ENCODE data around the gene TOR3A.
"Not testable (repeated sequence)": the region's sequence is repeated elsewhere in the genome, so short reads cannot be mapped to it uniquely, and the experiment has no call there.

Gene TOR3A

DNA sequence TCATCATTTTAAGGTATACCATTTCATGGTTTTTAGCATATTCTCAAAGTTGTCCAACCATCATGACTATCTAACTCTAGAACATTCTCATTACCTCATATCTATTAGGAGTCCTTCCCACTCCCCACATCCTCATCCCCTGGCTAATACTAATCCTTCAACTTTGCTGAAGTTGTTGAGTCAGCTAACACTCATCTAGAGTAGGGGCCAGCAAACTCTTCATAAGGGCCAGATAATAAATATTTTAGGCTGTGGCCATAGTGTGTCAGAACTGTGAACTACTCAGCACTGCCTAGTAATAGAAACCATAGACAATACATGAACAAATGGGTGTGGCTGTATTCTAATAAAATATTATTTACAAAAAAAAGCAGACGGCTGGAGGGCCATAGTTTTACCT is 43.0 kb downstream of the TOR3A start:
- Histone ChIP-seq H3K4me1 (ENCODE audit: control insufficient read depth, insufficient read depth, low read length) (peaks cover 13% of the 10 kb centered on the region), H3K9me3 (ENCODE audit: control insufficient read depth, low read length) (no peaks in the 10 kb centered on the region), H3K27me3 (ENCODE audit: control insufficient read depth, insufficient read depth, low read length) (no peaks in the 10 kb centered on the region), H3K4me3 (ENCODE audit: low read length) (no peak overlapping the region), H3K36me3 (ENCODE audit: control insufficient read depth, insufficient read depth, low read length) (no peaks in the 10 kb centered on the region), H3K9ac (ENCODE audit: low read length) (no peak overlapping the region)

DNA sequence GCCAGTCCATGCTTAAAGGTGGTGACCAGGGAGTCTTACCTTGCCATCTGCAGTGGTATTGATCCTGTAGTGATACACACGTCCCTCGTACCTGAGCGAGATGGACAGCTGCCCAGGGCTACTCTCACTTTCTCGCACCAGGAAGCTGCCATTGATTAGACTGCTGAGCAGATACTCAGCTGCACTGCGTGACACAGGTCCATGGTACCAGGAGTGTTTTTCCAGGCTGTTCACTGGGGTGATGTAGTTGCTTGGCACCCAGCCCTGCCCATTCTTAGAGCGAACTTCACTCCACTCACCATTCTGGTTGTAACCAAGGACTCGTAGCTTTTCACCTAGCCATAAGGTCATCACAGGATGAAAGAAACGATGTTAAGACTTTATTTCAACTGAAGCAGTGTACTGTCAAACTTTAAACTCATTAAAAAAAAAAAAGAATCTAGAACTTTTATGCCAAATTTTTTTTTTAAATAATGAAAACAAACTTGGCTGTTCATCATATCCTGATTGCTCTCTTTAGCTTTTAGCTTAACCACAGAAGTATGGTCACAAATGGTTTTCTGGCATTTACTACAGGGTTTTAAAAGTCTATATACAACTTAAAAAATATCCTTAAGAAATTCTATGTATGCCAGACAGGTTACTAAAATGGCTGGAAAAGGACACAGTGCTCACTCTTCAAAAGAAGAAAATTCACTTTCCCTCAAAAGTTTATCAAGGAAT is 44.6 kb downstream of the TOR3A start:
- H3K36me3 ChIP-seq (ENCODE audit: control insufficient read depth, insufficient read depth, low read length) = no peaks in the 10 kb centered on the region
- no peaks in the 10 kb centered on the region for H3K27me3 ChIP-seq (ENCODE audit: control insufficient read depth, insufficient read depth, low read length)
- no peaks in the 10 kb centered on the region for H3K9me3 ChIP-seq (ENCODE audit: control insufficient read depth, low read length)
- peak overlapping the region; percentile 19 for H3K9ac ChIP-seq (ENCODE audit: low read length)
- H3K4me3 ChIP-seq (ENCODE audit: low read length) = no peak overlapping the region
- peaks cover 16% of the 10 kb centered on the region for H3K4me1 ChIP-seq (ENCODE audit: control insufficient read depth, insufficient read depth, low read length)

DNA sequence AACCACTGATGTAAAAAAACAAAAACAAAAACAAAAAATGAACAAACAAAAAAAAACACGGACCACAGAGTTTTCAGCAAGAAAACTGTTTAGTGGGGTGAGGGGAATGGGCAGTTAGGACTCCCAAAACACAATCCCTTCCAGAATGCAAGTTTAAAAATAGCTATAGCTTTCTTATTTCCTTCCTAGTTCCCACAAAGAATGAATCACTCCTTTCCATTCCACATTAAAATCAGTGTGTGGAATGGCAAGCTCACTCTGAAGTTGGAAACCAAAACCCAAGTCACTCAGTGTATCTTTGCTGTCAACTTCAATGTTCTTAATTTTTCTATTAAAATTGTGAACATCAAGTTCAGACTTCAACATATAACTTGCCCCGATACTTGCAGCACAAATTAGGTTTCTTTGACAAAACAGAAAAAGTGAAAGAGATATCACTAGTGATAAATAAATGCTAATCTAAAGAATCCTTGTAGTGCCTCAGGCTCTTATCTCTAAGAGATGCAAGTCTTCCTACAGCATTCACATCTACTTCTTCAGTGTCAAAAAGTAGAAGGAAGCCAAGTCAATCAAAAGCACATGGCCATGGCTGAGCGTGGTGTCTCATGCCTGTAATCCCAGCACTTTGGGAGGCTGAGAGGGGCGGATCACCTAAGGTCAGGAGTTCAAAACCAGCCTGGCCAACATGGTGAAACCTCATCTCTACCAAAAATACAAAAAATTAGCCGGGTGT is 45.5 kb downstream of the TOR3A start:
- no peak overlapping the region for H3K4me3 ChIP-seq (ENCODE audit: low read length)
- no peaks in the 10 kb centered on the region for H3K27me3 ChIP-seq (ENCODE audit: control insufficient read depth, insufficient read depth, low read length)
- no peaks in the 10 kb centered on the region for H3K36me3 ChIP-seq (ENCODE audit: control insufficient read depth, insufficient read depth, low read length)
- no peaks in the 10 kb centered on the region for H3K9me3 ChIP-seq (ENCODE audit: control insufficient read depth, low read length)
- peaks cover 16% of the 10 kb centered on the region for H3K4me1 ChIP-seq (ENCODE audit: control insufficient read depth, insufficient read depth, low read length)
- H3K9ac ChIP-seq (ENCODE audit: low read length) = no peak overlapping the region

- no peak overlapping the region for H3K9ac ChIP-seq (ENCODE audit: low read length)
These were observed 46.6 kb downstream of the TOR3A start for GRCh38 chr1:179128520-179128919.

DNA sequence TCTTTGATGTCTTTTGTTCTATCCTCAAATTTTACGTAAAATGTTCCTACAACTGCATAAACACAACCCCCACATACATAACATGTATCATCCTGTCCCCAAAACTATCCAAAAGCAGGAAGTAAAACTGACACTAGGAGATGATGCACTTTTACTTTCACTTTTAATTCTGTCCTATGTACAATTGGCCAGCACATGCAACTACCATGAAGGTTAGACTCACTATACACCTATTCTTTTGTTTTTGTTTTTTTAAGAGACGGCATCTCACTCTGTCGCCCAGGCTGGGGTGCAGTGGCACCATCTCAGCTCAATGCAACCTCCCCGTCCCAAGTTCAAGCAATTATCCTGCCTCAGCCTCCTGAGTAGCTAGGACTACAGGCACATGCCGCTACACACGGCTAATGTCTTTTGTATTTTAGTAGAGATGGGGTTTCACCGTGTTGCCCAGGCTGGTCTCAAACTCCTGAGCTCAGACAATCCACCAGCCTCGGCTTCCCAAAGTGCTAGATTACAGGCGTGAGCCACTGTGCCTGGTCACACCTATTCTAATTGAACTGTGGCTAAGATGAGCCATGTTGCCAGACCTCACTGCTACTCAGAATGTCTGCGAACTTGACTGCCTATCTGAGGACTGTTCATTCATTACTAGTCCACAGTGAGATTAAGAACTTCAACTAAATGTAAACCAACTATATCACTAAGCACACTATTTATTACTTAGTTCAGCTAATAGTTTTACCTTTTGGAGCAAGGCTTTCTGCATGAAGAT is 48.0 kb downstream of the TOR3A start:
- H3K9ac ChIP-seq (ENCODE audit: low read length) = no peak overlapping the region
- no peaks in the 10 kb centered on the region for H3K9me3 ChIP-seq (ENCODE audit: control insufficient read depth, low read length)

More at GRCh38 chr1:179128520-179128919, 46.6 kb downstream of the TOR3A start:
- no peaks in the 10 kb centered on the region for H3K9me3 ChIP-seq (ENCODE audit: control insufficient read depth, low read length)
- H3K4me3 ChIP-seq (ENCODE audit: low read length) = no peak overlapping the region
- H3K4me1 ChIP-seq (ENCODE audit: control insufficient read depth, insufficient read depth, low read length) = peaks cover 16% of the 10 kb centered on the region
- H3K36me3 ChIP-seq (ENCODE audit: control insufficient read depth, insufficient read depth, low read length) = no peaks in the 10 kb centered on the region
- no peaks in the 10 kb centered on the region for H3K27me3 ChIP-seq (ENCODE audit: control insufficient read depth, insufficient read depth, low read length)

GRCh38 chr1:179135168-179135567 is 53.3 kb downstream of the TOR3A start:
- not testable (repeated sequence) for H3K4me3 ChIP-seq (ENCODE audit: low read length); H3K9me3 ChIP-seq (ENCODE audit: control insufficient read depth, low read length); H3K36me3 ChIP-seq (ENCODE audit: control insufficient read depth, insufficient read depth, low read length); H3K4me1 ChIP-seq (ENCODE audit: control insufficient read depth, insufficient read depth, low read length); H3K27me3 ChIP-seq (ENCODE audit: control insufficient read depth, insufficient read depth, low read length); H3K9ac ChIP-seq (ENCODE audit: low read length)

More for the DNA sequence above, 48.0 kb downstream of the TOR3A start:
- Histone ChIP-seq H3K36me3 (ENCODE audit: control insufficient read depth, insufficient read depth, low read length) (no peaks in the 10 kb centered on the region), H3K27me3 (ENCODE audit: control insufficient read depth, insufficient read depth, low read length) (no peaks in the 10 kb centered on the region), H3K4me3 (ENCODE audit: low read length) (no peak overlapping the region), H3K4me1 (ENCODE audit: control insufficient read depth, insufficient read depth, low read length) (peaks cover 16% of the 10 kb centered on the region)

- not testable (repeated sequence) for H3K9ac ChIP-seq (ENCODE audit: low read length); H3K4me1 ChIP-seq (ENCODE audit: control insufficient read depth, insufficient read depth, low read length); H3K9me3 ChIP-seq (ENCODE audit: control insufficient read depth, low read length); H3K4me3 ChIP-seq (ENCODE audit: low read length); H3K36me3 ChIP-seq (ENCODE audit: control insufficient read depth, insufficient read depth, low read length); H3K27me3 ChIP-seq (ENCODE audit: control insufficient read depth, insufficient read depth, low read length)
These were observed 53.8 kb downstream of the TOR3A start for GRCh38 chr1:179135707-179136106.

- peaks cover 1% of the 10 kb centered on the region for H3K4me1 ChIP-seq (ENCODE audit: control insufficient read depth, insufficient read depth, low read length)
- H3K9me3 ChIP-seq (ENCODE audit: control insufficient read depth, low read length) = no peaks in the 10 kb centered on the region
- H3K27me3 ChIP-seq (ENCODE audit: control insufficient read depth, insufficient read depth, low read length) = no peaks in the 10 kb centered on the region
- no peak overlapping the region for H3K9ac ChIP-seq (ENCODE audit: low read length)
- H3K4me3 ChIP-seq (ENCODE audit: low read length) = no peak overlapping the region
- H3K36me3 ChIP-seq (ENCODE audit: control insufficient read depth, insufficient read depth, low read length) = no peaks in the 10 kb centered on the region
These were observed 55.9 kb downstream of the TOR3A start for GRCh38 chr1:179137617-179138255.

DNA sequence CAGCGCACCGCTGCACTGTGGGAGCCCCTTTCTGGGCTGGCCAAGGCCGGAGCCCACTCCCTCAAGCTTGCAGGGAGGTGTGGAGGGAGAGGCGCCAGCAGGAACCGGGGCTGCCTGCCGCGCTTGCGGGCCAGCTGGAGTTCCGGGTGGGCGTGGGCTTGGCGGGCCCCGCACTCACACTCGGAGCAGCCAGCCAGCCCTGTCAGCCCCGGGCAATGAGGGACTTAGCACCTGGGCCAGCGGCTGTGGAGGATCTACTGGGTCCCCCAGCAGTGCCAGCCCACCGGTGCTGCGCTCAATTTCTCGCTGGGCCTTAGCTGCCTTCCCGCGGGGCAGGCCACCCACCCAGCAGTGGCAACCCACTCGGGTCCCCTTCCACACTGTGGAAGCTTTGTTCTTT is 56.9 kb downstream of the TOR3A start:
- H3K4me1 ChIP-seq (ENCODE audit: control insufficient read depth, insufficient read depth, low read length); H3K4me3 ChIP-seq (ENCODE audit: low read length); H3K9ac ChIP-seq (ENCODE audit: low read length); H3K9me3 ChIP-seq (ENCODE audit: control insufficient read depth, low read length); H3K36me3 ChIP-seq (ENCODE audit: control insufficient read depth, insufficient read depth, low read length); H3K27me3 ChIP-seq (ENCODE audit: control insufficient read depth, insufficient read depth, low read length): not testable (repeated sequence)

DNA sequence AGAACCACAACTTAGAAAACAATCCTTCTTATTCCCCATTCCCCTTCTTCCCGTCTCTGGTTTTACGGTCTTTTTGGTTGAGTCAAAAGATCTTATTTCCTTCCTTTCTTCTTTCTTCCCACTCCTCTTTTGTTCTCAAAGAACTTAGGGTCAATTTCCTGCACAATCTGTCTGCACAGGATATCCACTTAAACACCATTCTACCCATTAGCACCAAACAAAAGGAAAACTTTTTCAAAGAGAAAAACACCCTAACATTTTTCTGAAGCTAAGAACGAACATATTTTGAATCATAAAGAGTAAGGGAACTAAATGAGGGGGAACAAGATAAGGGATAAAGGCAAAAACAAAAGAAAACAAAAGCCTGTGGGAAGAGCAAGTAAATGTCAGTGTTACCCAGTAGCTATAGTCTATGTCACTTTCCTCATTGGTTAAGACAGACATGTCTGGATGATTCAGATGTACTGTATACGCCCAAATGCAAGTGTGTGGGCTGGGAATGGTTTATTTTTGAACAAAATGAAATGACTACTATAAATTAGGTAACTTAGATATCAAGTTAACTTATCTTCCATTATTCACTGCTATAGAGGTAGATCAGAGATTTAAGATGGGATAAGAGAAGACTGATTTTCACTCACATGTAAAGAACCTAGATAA is 59.9 kb downstream of the TOR3A start:
- Histone ChIP-seq H3K9me3 (ENCODE audit: control insufficient read depth, low read length) (no peaks in the 10 kb centered on the region), H3K27me3 (ENCODE audit: control insufficient read depth, insufficient read depth, low read length) (no peaks in the 10 kb centered on the region), H3K9ac (ENCODE audit: low read length) (no peak overlapping the region), H3K4me1 (ENCODE audit: control insufficient read depth, insufficient read depth, low read length) (peaks cover 4% of the 10 kb centered on the region), H3K36me3 (ENCODE audit: control insufficient read depth, insufficient read depth, low read length) (no peaks in the 10 kb centered on the region), H3K4me3 (ENCODE audit: low read length) (no peak overlapping the region)

DNA sequence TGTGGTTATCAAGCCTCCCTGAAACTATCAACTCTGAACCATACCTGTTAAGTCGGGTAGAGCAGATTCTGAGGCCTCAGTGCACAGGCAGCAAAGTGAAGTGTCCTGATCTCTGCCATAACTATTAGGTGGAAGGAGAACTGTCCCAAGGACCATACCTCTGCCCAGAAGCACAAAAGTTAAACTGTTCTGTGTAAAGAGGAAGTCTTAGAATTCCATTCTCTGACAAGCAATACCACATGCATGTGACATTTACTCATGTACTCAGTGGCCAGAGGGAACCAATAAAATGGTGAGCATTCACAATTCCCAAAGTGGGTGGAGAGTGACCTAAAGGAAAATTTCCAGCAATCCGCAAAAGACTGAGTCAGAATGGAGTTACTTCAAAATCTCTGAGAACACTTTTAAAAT is 61.0 kb downstream of the TOR3A start:
- Histone ChIP-seq H3K4me3 (ENCODE audit: low read length) (no peak overlapping the region), H3K9ac (ENCODE audit: low read length) (no peak overlapping the region), H3K4me1 (ENCODE audit: control insufficient read depth, insufficient read depth, low read length) (peaks cover 4% of the 10 kb centered on the region)

More for the DNA sequence above, 61.0 kb downstream of the TOR3A start:
- no peaks in the 10 kb centered on the region for H3K27me3 ChIP-seq (ENCODE audit: control insufficient read depth, insufficient read depth, low read length)
- no peaks in the 10 kb centered on the region for H3K9me3 ChIP-seq (ENCODE audit: control insufficient read depth, low read length)
- no peaks in the 10 kb centered on the region for H3K36me3 ChIP-seq (ENCODE audit: control insufficient read depth, insufficient read depth, low read length)
